GM10266 (cell line): ENCODE results near the gene TMC2.

Experiments used
- DNase-seq: peaks from one replicate; pipeline ENCODE4 v3.0.0; 2012; ENCODE audit errors: extremely low spot score
- TF ChIP-seq, protein P1 (sequence below): IDR thresholded peaks from 2 replicates; pipeline ENCODE4 v1.5.1; 2012; ENCODE audit warnings: mild to moderate bottlenecking, low read depth; ENCODE audit not compliant: control insufficient read depth, insufficient read depth; ENCODE audit errors: missing control alignments

The TMC2 gene

DNA sequence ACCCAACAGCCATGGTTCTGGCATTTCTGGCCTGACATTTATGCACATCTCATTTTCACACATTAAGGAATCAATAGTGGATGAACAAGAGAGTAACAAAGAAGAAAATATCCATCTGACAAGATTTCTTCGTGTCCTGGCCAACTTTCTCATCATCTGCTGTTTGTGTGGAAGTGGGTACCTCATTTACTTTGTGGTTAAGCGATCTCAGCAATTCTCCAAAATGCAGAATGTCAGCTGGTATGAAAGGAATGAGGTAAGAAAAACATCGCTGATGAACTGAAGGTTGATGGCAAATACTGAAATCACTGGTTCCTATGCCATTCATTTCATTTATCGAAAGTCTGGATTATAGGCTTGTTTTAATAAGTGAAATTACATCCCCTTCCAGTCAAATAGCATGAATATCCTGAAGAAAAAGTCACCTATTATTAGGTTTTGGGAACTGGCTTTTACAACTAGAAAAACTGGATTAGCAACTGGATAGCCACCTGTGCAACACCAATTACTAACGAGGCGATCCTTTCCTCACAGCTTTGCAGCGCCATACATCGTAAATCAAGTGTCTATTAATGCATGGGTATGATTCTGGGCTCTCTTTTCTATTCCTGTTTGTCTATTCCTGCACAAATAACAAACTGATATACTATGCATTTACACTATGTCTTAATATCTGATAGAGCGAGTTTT lies 65.8 kb downstream of the TMC2 start:
- TF ChIP-seq, protein P1, sequence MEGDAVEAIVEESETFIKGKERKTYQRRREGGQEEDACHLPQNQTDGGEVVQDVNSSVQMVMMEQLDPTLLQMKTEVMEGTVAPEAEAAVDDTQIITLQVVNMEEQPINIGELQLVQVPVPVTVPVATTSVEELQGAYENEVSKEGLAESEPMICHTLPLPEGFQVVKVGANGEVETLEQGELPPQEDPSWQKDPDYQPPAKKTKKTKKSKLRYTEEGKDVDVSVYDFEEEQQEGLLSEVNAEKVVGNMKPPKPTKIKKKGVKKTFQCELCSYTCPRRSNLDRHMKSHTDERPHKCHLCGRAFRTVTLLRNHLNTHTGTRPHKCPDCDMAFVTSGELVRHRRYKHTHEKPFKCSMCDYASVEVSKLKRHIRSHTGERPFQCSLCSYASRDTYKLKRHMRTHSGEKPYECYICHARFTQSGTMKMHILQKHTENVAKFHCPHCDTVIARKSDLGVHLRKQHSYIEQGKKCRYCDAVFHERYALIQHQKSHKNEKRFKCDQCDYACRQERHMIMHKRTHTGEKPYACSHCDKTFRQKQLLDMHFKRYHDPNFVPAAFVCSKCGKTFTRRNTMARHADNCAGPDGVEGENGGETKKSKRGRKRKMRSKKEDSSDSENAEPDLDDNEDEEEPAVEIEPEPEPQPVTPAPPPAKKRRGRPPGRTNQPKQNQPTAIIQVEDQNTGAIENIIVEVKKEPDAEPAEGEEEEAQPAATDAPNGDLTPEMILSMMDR = no peak
- no peak for DNase-seq

GRCh38 chr20:2602746-2603145 lies 66.4 kb downstream of the TMC2 start:
- no peak for DNase-seq
- TF ChIP-seq, protein P1 = no peak

DNA sequence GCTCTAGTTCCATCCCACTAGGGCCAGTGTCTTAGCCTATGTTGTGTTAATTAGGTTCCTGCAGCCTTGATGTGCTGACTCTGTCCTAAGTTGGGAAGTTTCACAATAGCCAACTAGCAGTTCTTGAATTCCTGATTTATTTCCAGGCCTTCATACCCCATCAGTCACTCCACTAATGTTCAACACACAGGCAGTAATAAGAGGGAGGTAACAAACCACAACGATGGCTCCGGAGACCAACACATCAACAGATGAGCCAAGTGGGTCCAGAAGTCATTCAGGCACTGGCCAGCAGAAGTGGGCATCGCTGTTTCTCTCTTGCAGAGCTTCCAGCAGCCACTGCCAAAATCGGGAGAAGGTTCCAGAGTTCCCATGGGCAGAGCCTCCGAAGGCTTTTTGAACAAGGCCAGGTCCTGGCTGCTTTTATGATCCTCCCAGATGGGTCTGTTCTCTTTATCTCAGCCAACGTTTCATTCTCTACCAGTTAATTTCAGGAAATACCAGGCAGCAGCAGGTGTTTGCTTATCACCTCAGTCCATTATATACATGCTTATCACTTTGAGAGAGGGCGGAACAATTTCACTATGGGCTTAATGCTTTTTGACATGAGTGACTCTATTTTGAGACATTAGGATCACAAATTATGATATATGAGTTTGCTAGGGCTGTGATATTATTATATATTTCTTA lies 67.6 kb downstream of the TMC2 start:
- TF ChIP-seq, protein P1 = no peak

GRCh38 chr20:2604506-2604835 lies 68.1 kb downstream of the TMC2 start:
- DNase-seq = no peak
- TF ChIP-seq, protein P1 = no peak

More for the DNA sequence above, 67.6 kb downstream of the TMC2 start:
- DNase-seq = no peak

DNA sequence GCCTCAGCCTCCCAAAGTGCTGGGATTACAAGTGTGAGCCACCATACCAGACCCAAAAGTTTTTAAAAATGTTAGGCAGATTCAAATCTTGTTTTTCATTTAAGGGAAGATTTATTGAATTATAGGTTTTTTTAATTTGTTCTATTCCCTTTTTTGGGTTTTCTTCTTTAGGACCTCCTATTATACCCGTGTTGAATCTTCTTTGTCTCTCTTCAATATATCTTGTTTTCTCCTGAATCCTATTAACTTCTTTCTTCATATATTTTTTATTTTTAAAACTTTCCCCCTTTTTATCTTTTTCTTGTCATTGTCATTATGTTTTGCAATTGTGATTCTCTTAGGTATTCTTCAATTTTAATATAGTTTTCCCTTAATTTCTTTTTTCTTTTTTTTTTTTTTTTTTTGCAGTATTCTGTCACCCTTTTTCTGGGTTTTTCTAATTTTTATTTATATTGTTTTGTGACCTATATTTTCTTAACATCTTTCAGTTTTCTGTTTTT lies 70.2 kb downstream of the TMC2 start:
- TF ChIP-seq, protein P1 = no peak
- DNase-seq = no peak

DNA sequence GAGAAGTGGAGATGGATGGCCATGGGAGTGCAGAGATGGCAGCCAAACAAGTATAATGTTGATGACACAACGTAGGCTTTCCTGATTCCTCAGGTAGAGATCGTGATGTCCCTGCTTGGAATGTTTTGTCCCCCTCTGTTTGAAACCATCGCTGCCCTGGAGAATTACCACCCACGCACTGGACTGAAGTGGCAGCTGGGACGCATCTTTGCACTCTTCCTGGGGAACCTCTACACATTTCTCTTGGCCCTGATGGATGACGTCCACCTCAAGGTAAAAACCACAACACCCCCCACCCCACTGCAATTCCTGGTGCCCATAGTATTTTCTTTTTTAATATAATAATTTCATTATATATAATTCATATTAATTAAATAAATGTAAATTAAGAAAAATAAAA lies 74.0 kb downstream of the TMC2 start:
- no peak for DNase-seq
- TF ChIP-seq, protein P1 = no peak
